HG03135 (cell line): ENCODE measurements around the gene CKAP2L.

Experiments used
- ATAC-seq: cut with Tn5 transposase; IDR thresholded peaks from one replicate; pipeline ENCODE4 v1.9.1; 2021; ENCODE audit warnings: mild to moderate bottlenecking, moderate library complexity; ENCODE audit not compliant: unreplicated experiment

Gene CKAP2L

DNA sequence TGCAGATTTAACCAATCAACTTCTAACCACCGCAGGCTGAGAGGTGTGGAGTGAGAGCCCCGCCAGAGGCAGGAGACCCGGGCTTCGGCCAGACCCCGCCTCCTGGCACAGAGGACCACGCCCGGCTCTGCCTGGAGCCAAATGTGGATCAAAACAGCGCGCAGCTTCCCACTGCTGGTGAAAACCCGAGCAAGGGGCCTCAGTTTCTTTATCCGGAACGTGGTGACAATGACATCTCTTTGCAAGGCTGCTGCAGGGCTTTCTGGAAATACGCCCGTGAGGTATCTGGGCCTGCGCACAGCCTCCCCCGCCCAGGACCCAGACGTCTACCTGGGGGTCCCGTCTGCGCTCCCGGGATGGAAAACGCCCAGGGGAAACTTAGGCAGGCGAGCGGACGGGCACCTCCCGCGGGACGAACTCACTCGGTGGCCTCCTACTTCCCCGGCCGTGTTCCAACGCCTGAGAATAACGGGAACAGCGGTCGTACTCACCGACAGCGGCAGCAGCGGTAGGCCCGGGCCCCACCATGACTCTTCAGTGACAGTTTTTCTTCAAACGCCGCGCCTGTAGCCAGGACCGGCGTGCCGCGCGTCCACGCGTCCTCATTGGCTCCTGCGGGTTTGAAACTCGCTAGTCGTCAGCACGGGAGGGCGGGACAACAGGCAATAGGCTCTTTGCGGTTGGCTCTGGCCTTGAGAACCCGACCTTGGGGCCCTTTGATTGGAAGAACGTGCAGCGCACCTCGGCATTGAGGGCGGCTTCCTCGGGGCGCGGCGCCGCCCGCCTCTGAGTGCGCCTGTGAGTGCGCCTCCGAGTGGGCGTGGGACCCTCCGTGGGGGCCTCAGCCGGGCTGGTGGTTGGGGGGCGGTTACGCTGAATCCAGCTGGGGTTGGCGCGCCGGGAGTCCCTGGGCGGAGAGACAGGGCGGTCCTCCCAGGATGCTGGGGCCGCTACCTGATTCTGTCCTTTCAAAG is at the start of gene CKAP2L:
Gene CKAP2L (minus strand): TSS at position 539 of the 974 bp plus-strand sequence. CDS start 11 bp downstream, at position 528.
- ATAC-seq: peak; percentile 98

GRCh38 chr2:112813280-112813966 is 49.0 kb upstream of the CKAP2L start:
- ATAC-seq: no peak

GRCh38 chr2:112812318-112813267 is 48.2 kb upstream of the CKAP2L start:
- no peak for ATAC-seq

DNA sequence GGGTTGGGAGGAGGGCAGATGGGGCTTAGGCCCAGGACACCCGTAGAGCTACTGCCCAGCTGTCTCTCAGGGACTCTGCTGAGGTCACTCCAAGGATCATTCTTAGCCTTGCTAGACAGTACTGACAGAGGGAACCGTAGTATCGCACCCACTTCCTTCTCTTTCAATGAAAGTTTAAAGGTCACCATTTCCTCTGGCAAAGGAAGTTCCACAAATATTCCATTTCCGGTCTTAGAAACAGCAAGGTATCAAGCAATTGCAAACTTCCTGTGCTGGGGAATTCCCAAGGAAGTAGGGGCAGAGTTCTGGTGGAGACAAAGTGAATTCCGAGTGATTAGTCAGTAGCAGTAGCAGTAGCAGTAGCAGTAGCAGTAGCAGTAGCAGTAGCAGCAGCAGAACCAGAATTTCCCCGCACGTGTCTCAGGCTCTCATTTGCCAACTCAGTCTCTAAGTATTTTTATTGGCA is 47.5 kb upstream of the CKAP2L start:
- no peak for ATAC-seq

DNA sequence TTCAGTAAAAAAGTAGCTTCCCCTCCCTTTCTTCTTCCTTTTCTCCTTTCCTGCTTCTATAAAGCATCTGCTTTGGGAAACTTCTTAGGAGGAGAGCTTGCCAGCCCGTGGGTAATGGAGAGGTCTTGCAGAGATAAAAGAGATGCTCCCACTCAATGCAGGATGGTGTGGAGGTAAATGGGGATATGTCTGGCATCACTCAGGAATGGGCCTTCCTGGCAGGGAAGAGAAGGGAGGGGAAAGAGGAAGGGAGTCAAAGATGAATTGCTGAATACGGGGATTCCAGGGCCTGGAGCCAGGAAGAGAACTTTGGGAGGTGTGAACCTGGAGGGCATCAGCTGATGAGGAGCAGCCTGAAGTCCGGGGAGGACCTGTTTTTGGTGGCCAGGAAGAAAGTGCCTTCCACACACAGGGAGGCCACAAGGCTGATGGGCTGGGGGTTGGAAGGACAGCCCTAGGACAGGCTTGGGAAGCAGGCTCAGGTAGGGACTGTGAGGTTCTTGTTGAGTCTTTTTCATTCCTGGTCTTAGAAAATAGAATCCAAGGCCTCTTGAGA is 46.9 kb upstream of the CKAP2L start:
- ATAC-seq: no peak

- no peak for ATAC-seq
Measured at GRCh38 chr2:112809112-112809511, 44.7 kb upstream of the CKAP2L start.

- no peak for ATAC-seq
Measured at GRCh38 chr2:112807233-112807807, 42.9 kb upstream of the CKAP2L start.

GRCh38 chr2:112805542-112805941 is 41.1 kb upstream of the CKAP2L start:
- ATAC-seq: no peak

- ATAC-seq: no peak
Measured at GRCh38 chr2:112803691-112804521, 39.5 kb upstream of the CKAP2L start.

DNA sequence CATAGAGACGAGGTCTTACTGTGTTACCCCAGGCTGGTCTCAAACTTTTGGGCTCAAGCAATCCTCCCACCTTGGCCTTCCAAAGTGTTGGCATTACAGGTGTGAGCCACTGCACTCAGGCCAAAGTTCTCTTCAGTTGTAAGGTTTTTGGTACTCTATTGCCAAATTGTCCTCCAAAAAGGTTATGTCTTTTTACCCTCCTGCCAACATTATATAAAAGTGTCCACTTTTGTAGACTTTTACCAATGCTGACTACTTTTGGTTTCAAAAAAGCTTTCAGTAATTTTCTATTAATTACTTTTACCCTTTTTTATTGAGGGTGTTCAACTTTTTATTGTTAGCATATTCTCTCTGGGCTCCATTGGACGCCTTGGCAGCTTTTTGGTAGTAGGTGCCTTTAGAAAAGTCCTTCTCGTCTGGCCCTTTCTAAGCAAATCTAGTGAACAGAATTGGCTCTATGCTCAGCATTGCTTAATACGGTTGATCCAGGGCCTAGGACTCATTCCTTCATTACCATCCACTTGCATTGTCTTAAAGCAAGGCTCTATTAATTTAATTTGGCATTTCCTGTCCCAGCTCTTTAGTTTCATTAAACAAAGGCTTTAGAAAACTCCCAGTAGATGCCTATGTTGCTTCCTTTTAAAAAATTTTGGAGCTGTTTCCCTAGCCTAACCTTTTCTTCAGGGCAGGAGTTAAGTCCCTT is 36.6 kb upstream of the CKAP2L start:
- no peak for ATAC-seq

DNA sequence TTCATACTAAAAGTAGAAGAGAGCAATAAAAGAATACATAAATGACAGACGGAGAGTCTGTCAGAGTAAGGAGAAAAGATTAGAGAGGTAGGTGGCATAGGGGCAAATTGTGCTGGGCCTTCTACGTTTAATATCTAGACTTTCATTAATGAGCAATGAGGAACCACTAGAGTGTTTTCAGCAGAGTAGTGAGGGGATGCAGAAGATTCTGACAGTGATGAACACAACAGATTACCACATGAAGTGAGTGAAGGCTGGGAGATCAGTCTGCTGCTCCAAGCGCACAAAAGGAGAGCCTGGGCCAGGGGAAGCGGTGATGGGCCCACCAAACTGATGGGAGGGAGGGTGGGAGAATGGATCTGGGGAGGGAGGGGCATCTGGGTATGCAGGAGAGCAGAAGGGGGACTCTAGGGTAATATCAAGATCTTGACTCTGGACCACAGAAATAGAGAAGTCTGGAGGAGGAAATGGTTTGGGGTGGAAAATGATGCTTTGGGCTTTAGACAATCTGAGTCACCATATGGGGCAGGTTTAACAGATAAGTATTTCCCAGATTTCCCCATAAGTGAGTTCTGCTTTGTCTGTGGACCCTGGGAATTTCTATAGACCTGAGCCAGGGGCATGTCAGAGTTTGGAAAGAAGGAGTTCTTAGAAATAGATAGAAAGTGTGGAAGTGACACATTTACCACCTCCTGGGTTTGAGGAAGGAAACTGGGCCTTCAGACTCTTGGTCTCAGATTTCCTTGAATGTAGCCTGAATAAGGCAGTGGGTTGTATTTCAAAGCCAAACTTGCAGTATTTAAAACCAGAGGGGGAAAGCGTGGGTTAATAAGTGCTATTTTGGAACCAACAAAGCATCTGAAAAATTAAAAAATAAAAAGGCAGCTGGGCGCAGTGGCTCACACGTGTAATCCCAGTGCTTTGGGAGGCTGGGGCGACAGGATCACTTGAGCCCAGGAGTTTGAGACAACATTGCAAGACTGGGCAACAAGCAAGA is 34.9 kb upstream of the CKAP2L start:
- ATAC-seq: no peak

DNA sequence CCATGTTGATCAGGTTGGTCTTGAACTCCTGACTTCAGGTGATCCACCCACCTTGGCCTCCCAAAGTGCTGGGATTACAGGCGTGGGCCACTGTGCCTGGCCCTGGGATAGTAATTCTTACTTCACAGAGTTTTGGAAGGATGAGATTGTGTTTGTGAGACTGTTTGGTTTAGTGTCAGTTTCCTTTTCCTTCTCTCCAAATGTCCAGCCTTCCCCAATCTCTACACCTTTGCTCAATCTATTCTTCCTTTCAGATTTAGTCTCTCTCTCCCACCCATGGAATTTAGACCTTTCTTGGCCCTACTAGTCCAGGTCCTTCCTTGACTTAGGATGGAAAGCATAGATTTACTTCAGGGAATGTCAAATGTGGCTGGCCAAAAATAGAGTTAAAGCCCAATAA is 32.1 kb upstream of the CKAP2L start:
- no peak for ATAC-seq

DNA sequence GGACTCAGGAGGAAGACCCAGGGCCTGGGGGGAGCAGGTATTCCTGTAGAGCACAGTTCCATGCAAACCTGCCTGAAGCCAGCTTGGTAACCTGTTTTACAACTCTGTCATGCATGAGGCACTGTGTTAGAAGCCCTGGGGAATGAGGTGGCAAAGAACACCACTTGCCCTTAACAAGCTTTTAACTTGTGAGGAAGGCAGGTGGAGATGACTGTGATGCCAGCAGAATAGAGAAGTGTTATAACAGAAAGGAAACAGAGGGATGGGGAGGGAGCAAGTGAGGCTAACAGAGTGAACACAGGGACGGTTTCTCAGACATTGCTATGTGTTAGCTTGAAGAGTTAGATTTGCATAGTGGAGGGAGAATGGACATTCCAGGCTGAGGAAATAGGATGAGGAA is 31.4 kb upstream of the CKAP2L start:
- no peak for ATAC-seq

GRCh38 chr2:112794841-112795240 is 30.4 kb upstream of the CKAP2L start:
- no peak for ATAC-seq

DNA sequence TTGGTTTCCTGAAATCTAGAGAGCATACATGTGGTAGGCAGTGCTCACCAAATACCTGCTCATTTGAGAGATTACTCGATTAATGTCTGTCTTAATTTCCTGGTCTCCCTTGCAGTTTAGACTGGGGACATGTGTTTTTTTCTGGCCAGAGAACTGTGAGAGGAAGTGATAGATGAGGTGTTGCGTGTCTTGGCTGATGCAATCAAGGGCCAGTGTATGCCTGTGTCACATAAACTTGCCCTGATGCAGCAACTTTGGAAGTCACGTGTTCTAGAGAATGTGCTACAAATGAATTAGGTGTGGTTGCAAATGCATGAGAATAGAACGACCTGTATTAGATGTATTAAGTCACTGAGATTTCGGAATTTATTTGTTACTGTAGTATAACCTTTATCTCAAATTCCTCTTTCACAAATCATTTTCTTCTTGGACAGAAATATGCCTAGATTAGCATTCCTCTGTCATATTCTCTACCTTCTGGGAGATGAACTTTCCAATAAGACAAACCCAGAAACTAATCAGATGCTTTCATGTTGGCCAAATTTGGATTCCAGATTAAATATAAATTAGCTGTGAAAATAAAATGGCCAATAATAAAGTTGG is 29.8 kb upstream of the CKAP2L start:
- ATAC-seq: no peak

- no peak for ATAC-seq
Measured at GRCh38 chr2:112793449-112793978, 29.1 kb upstream of the CKAP2L start.

DNA sequence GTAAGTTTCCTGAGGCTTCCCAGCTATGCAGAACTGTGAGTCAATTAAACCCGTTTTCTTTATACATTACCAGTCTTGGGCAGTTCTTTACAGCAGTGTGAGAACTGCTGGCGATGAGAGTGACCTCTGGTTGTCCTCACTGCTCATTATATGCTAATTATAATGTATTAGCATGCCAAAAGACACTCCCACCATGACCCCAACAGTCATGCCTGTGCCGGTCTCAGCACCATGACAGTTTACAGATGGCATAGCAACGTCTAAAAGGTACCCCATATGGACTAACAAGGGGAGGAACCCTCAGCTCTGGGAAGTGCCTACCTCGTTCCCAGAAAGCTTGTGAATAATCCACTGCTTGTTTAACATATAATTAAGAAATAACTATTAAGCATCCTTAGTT is 28.0 kb upstream of the CKAP2L start:
- no peak for ATAC-seq
